Epithelial cell of proximal tubule (primary cell): Measurements from ENCODE around the gene SLC35G1. TPM values are rescaled to one million over a fixed set of nuclear protein-coding genes. Genes with fewer than 3 reads are reported as not detected.

Experiments used
- DNase-seq: peaks from one replicate; pipeline ENCODE4 v3.0.0-alpha.2; 2011; ENCODE audit warnings: low read depth
- H3K4me3 ChIP-seq: 2 replicates; pipeline ENCODE4 v1.5.1; 2011; ENCODE audit warnings: low read depth, mild to moderate bottlenecking, low read length
- total RNA-seq: library from RNA; depleted of rRNA; stranded (reverse); fragments of >200 nt; gene quantifications from 2 replicates; pipeline ENCODE4 v1.2.3, GENCODE V29; 2015
- TF ChIP-seq, protein P1 (sequence below): conservative IDR thresholded peaks from 2 replicates; pipeline ENCODE4 v1.5.1; 2012; ENCODE audit warnings: low read depth, mild to moderate bottlenecking, low read length

The SLC35G1 gene
- total RNA-seq, 1 donor from 2014 or later = 4.7 TPM

DNA sequence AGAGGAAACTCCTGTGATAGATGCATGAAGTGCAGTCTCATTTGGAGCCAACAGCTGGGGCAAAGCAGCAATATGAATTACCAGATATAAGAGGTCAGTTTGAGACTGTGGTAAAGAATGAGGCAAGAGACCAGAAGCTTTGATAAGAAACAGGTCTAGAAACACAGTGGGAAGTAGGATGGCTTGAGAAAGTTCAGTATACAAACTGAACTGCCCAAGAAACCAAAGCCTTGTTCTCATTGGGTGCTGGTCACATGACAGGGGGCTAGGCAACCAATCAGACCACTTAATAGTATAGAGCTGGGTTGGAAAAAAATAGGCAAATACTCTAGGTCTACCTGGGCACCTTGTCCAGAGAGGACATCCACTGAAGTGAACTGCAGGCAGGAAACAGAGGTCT lies 53.7 kb downstream of the SLC35G1 start:
- no peak for DNase-seq
- TF ChIP-seq, protein P1, sequence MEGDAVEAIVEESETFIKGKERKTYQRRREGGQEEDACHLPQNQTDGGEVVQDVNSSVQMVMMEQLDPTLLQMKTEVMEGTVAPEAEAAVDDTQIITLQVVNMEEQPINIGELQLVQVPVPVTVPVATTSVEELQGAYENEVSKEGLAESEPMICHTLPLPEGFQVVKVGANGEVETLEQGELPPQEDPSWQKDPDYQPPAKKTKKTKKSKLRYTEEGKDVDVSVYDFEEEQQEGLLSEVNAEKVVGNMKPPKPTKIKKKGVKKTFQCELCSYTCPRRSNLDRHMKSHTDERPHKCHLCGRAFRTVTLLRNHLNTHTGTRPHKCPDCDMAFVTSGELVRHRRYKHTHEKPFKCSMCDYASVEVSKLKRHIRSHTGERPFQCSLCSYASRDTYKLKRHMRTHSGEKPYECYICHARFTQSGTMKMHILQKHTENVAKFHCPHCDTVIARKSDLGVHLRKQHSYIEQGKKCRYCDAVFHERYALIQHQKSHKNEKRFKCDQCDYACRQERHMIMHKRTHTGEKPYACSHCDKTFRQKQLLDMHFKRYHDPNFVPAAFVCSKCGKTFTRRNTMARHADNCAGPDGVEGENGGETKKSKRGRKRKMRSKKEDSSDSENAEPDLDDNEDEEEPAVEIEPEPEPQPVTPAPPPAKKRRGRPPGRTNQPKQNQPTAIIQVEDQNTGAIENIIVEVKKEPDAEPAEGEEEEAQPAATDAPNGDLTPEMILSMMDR = no peak
- no peak overlapping the region for H3K4me3 ChIP-seq

DNA sequence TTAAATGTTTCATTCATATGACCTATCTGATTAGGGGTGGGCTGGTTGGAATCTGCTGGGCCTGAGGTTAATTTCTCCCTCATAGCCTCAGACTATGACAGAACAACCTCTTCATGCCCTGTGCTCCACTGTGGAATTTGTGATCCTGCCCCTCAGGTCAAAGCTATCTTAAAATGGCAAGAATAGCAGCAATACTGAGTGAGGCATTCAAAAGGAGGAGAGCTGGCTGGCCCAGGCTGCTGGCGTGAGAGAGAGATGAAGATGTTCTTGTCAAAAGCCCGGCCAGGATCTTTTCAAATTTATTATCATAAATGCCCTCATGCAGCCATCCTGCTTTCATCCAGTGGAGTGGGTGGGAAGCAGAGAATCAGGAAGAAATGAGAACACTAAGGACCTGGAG lies 58.1 kb downstream of the SLC35G1 start:
- no peak overlapping the region for H3K4me3 ChIP-seq
- TF ChIP-seq, protein P1 = no peak
- no peak for DNase-seq

Other genes with a start within 250 kb of the SLC35G1 start
- 3.7 and 4.4 TPM in 2 replicates for gene FRA10AC1, start 191.4 kb upstream of the SLC35G1 start, total RNA-seq
- not detected in 2 replicates for gene LGI1, start 136.0 kb upstream of the SLC35G1 start, total RNA-seq
- gene PLCE1, start 100.0 kb downstream of the SLC35G1 start, total RNA-seq = 1.2 and 2.2 TPM in 2 replicates